WTC11 (cell line): ENCODE data around the gene MAGED1.

Experiments used
- AFF4 ChIP-seq: sonication (generic); formaldehyde crosslinking; IDR thresholded peaks from 2 replicates; pipeline ENCODE4 v1.8.1; 2023; ENCODE audit warnings: mild to moderate bottlenecking, missing genetic modification reagents, borderline replicate concordance
- CTCF ChIP-seq: fragments of 200-600 bp; IDR thresholded peaks from 2 replicates; pipeline ENCODE4 v1.8.0; 2022; ENCODE audit warnings: antibody characterized with exemption
- E2F1 ChIP-seq: sonication (generic); formaldehyde crosslinking; IDR thresholded peaks from 2 replicates; pipeline ENCODE4 v1.8.0; 2022; ENCODE audit warnings: mild to moderate bottlenecking, missing genetic modification reagents
- EMX1 ChIP-seq: fragments of 250-450 bp; sonication (Bioruptor Pico); IDR thresholded peaks from 2 replicates; pipeline ENCODE4 v1.8.0; 2021; ENCODE audit warnings: mild to moderate bottlenecking
- FOXP4 ChIP-seq: sonication (generic); formaldehyde crosslinking; IDR thresholded peaks from 2 replicates; pipeline ENCODE4 v1.8.0; 2022; ENCODE audit warnings: mild to moderate bottlenecking, missing genetic modification reagents
- NR1H2 ChIP-seq: sonication (generic); formaldehyde crosslinking; IDR thresholded peaks from 2 replicates; pipeline ENCODE4 v1.9.0; 2021; ENCODE audit warnings: mild to moderate bottlenecking, moderate library complexity, missing genetic modification reagents
- PRRX2 ChIP-seq: fragments of 250-450 bp; sonication (Bioruptor Pico); IDR thresholded peaks from 2 replicates; pipeline ENCODE4 v1.8.0; 2021; ENCODE audit warnings: mild to moderate bottlenecking
- USF2 ChIP-seq: sonication (generic); formaldehyde crosslinking; IDR thresholded peaks from 2 replicates; pipeline ENCODE4 v1.8.1; 2023; ENCODE audit warnings: mild to moderate bottlenecking, missing genetic modification reagents, moderate library complexity

GRCh38 chrX:51931566-51932150 lies 38.2 kb downstream of the MAGED1 start:
- TF ChIP-seq CTCF (no peak), USF2 (CRISPR knock-in tag) (no peak), FOXP4 (CRISPR knock-in tag) (no peak), AFF4 (no peak), EMX1 (CRISPR knock-in tag) (no peak), E2F1 (CRISPR knock-in tag) (no peak), NR1H2 (no peak), PRRX2 (CRISPR knock-in tag) (no peak)
